ENCODE data around the gene TNKS1BP1. TPM values are rescaled to one million over a fixed set of nuclear protein-coding genes. Genes with fewer than 3 reads are reported as not detected.

The TNKS1BP1 gene
- polyA plus RNA-seq, 1 of the 3 experiments (the other 2 are of a cell fraction) = 43.3 TPM

DNA sequence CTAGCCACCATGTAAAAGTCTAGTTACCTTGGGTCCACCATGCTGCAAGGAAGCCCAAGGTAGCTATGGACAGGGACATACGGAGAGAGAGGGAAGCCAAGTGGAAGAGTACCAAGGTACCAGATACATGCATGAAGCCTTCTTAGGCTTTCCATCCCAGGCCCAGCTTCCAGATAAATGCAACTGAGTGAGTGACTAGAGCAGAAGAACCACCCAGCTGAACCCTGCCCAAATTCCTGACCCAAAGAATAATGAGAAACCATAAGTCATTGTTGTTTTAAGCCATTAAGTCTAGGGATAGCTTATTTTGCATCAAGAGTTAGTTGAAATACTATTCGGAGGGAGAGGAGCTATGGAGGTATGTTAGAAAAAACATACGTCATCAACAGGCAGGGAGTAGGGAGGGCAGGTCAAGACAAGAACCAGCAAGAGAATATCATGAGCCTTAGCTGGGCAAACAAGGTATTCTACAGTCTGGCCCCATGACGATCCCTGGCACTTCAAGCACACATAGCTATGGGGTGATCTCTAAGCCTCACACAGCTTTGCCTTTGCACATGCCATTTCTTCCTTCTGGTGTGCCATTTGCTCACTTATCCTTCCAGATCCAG lies 51.2 kb downstream of the TNKS1BP1 start:
- Histone ChIP-seq H2AFZ (ENCODE audit: low read depth) (no peak overlapping the region), H3K9ac (no peak overlapping the region), H3K9me3 (no peaks in the 10 kb centered on the region), H3K4me1 (ENCODE audit: control insufficient read depth in 1 of 2, insufficient read depth in 2 of 2, low read depth in 1 of 2, low read length in 1 of 2) (peaks cover 5 to 15% of the 10 kb centered on the region in 2 experiments; a peak in 1 of 4 replicates), H3K9me2 (no peaks in the 10 kb centered on the region), H3K79me2 (ENCODE audit: insufficient read depth) (no peaks in the 10 kb centered on the region), H3K4me3 (ENCODE audit: low read depth in 2 of 2, low read length in 1 of 2) (no peak overlapping the region), H4K20me1 (ENCODE audit: insufficient read depth) (no peaks in the 10 kb centered on the region), H3K4me2 (no peak overlapping the region), H3K27ac (ENCODE audit: low read depth in 2 of 2, low read length in 1 of 2) (no peak overlapping the region), H3K36me3 (replicated peaks in 1 of 2; ENCODE audit: control insufficient read depth in 1 of 2, insufficient read depth in 2 of 2, low read length in 1 of 2) (no peaks in the 10 kb centered on the region), H3K27me3 (ENCODE audit: insufficient read depth) (no peaks in the 10 kb centered on the region), H3F3A (replicated peaks; ENCODE audit: insufficient read depth) (no peaks in the 10 kb centered on the region)
- WGBS (ENCODE audit: low lambda C conversion rate) = 66% methylated on average over 4 of the region's 4 CpGs
- no peak for DNase-seq
- CTCF ChIA-PET = interaction anchor here (2.4 to 5.8 kb wide), 2 partner anchors 24 to 433 kb away, joined by 7 to 34 read pairs; no protein-coding TSS in a partner anchor
- POLR2A ChIA-PET = no interaction called here
- TF ChIP-seq POLR2AphosphoS5 (IDR thresholded peaks at IDR 0.05; ENCODE audit: low read depth, low read length) = no peak
- TF ChIP-seq ELF1 (IDR thresholded peaks at IDR 0.05) = no peak
- TF ChIP-seq GATA2 (CRISPR knock-in tag; IDR thresholded peaks at IDR 0.05) = no peak
- TF ChIP-seq, protein P1, sequence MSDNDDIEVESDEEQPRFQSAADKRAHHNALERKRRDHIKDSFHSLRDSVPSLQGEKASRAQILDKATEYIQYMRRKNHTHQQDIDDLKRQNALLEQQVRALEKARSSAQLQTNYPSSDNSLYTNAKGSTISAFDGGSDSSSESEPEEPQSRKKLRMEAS (IDR thresholded peaks at IDR 0.05; ENCODE audit: low read depth) = no peak
- no peak for TF ChIP-seq MXI1 (IDR thresholded peaks at IDR 0.05; ENCODE audit: low read depth, low read length)
- no peak for TF ChIP-seq MEF2A (IDR thresholded peaks at IDR 0.05; ENCODE audit: borderline replicate concordance, low read depth)
- no peak for TF ChIP-seq RXRA (IDR thresholded peaks at IDR 0.05; ENCODE audit: borderline replicate concordance, low read depth)
- TF ChIP-seq SMC3 (IDR thresholded peaks at IDR 0.05; ENCODE audit: low read depth, low read length) = no peak
- TF ChIP-seq FOXJ3 (CRISPR knock-in tag; IDR thresholded peaks at IDR 0.05) = no peak
- TF ChIP-seq, protein P2, sequence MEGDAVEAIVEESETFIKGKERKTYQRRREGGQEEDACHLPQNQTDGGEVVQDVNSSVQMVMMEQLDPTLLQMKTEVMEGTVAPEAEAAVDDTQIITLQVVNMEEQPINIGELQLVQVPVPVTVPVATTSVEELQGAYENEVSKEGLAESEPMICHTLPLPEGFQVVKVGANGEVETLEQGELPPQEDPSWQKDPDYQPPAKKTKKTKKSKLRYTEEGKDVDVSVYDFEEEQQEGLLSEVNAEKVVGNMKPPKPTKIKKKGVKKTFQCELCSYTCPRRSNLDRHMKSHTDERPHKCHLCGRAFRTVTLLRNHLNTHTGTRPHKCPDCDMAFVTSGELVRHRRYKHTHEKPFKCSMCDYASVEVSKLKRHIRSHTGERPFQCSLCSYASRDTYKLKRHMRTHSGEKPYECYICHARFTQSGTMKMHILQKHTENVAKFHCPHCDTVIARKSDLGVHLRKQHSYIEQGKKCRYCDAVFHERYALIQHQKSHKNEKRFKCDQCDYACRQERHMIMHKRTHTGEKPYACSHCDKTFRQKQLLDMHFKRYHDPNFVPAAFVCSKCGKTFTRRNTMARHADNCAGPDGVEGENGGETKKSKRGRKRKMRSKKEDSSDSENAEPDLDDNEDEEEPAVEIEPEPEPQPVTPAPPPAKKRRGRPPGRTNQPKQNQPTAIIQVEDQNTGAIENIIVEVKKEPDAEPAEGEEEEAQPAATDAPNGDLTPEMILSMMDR (IDR thresholded peaks at IDR 0.05) = no peak
- TF ChIP-seq YY1 (IDR thresholded peaks at IDR 0.05; ENCODE audit: low read depth) = no peak

DNA sequence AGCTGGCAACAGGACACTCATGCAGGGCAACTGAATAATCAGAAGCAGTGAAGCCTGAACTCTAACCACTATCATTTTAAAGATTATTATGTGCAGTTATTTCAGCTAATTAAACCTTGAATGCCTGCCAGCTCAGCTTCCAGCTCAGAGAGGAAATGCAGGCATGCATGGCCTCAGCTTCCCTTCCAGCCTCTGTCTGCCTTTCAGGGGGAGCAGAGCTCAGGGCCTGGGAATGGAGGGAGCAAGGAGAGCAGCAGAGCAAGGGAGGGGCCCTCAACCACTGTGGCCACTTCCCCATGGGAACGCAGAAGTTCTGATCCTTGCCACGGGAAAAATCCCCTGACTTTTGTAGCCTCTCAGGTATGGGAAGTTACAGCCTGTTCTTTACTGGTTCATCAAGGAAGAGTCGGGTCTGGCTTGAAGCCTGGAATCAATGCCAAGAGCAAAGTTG lies 55.2 kb downstream of the TNKS1BP1 start:
- no peak overlapping the region for H3K4me2 ChIP-seq
- no peak overlapping the region for H3K9ac ChIP-seq
- no peak for DNase-seq
- no peak overlapping the region for H3K4me3 ChIP-seq (ENCODE audit: low read depth in 2 of 2, low read length in 1 of 2)
- no peaks in the 10 kb centered on the region for H3K9me3 ChIP-seq
- ChIA-PET CTCF (interaction anchor here (1.2 to 5.8 kb wide), 4 partner anchors 9 to 428 kb away, joined by 3 to 34 read pairs (median 10); no protein-coding TSS in a partner anchor), POLR2A (no interaction called here)
- H2AFZ ChIP-seq (ENCODE audit: low read depth) = no peak overlapping the region
- H3F3A ChIP-seq (replicated peaks; ENCODE audit: insufficient read depth) = no peaks in the 10 kb centered on the region
- no peaks in the 10 kb centered on the region for H3K9me2 ChIP-seq
- peaks cover 0 to 11% of the 10 kb centered on the region in 2 experiments; a peak in 1 of 4 replicates for H3K4me1 ChIP-seq (ENCODE audit: control insufficient read depth in 1 of 2, insufficient read depth in 2 of 2, low read depth in 1 of 2, low read length in 1 of 2)
- H3K27ac ChIP-seq (ENCODE audit: low read depth in 2 of 2, low read length in 1 of 2) = no peak overlapping the region
- H4K20me1 ChIP-seq (ENCODE audit: insufficient read depth) = no peaks in the 10 kb centered on the region
- H3K36me3 ChIP-seq (replicated peaks in 1 of 2; ENCODE audit: control insufficient read depth in 1 of 2, insufficient read depth in 2 of 2, low read length in 1 of 2) = no peaks in the 10 kb centered on the region
- H3K79me2 ChIP-seq (ENCODE audit: insufficient read depth) = no peaks in the 10 kb centered on the region
- TF ChIP-seq RXRA (IDR thresholded peaks at IDR 0.05; ENCODE audit: borderline replicate concordance, low read depth) (no peak), RCOR1 (IDR thresholded peaks at IDR 0.05; ENCODE audit: low read length) (0 out of 2 replicates have a peak, but pooled peaks have one; percentile 10)
- WGBS (ENCODE audit: low lambda C conversion rate) = 28% methylated on average over 3 of the region's 3 CpGs
- H3K27me3 ChIP-seq (ENCODE audit: insufficient read depth) = no peaks in the 10 kb centered on the region
